GM23338 (cell line): ENCODE measurements around the gene HMOX2.

Source experiments
- EZH2 ChIP-seq: fragments of 200-600 bp; sonication (generic); IDR thresholded peaks from one replicate; pipeline ENCODE4 v1.8.0; 2017; ENCODE audit warnings: antibody characterized with exemption, mild to moderate bottlenecking, low read depth; ENCODE audit not compliant: unreplicated experiment
- EZH2phosphoT487 ChIP-seq: fragments of 200-600 bp; sonication (generic); IDR thresholded peaks from one replicate; pipeline ENCODE4 v1.8.1; 2018; ENCODE audit warnings: antibody characterized with exemption; ENCODE audit not compliant: unreplicated experiment
- JUNB ChIP-seq: IDR thresholded peaks from one replicate; pipeline ENCODE4 v1.6.1; 2016; ENCODE audit warnings: antibody characterized with exemption; ENCODE audit not compliant: unreplicated experiment
- NANOG ChIP-seq: IDR thresholded peaks from 2 replicates; pipeline ENCODE4 v1.6.1; 2016; ENCODE audit warnings: antibody characterized with exemption, borderline replicate concordance
- POLR2AphosphoS5 ChIP-seq: IDR thresholded peaks from 2 replicates; pipeline ENCODE4 v1.6.1; 2016; ENCODE audit warnings: antibody characterized with exemption, low read depth
- ZNF331 ChIP-seq: fragments of 250-450 bp; sonication (Bioruptor Pico); IDR thresholded peaks from 2 replicates; pipeline ENCODE4 v1.5.0; 2020; ENCODE audit warnings: low read depth, mild to moderate bottlenecking, moderate library complexity
- TF ChIP-seq, protein P1 (sequence below), 2 experiments: fragments of 200-600 bp in 1 of 2; sonication (generic) in 1 of 2; conservative IDR thresholded peaks; 2 replicates each; pipeline versions ENCODE4 v1.5.1 to v1.6.1; 2016 to 2017; ENCODE audit warnings: antibody characterized with exemption in 2 of 2, low read depth in 2 of 2, mild to moderate bottlenecking in 2 of 2, moderate library complexity in 1 of 2
- TF ChIP-seq, protein P2 (sequence below): IDR thresholded peaks from 2 replicates; pipeline ENCODE4 v1.6.1; 2016; ENCODE audit warnings: antibody characterized with exemption
- TF ChIP-seq, protein P3 (sequence below): IDR thresholded peaks from one replicate; pipeline ENCODE4 v1.6.1; 2018; ENCODE audit warnings: antibody characterized with exemption; ENCODE audit not compliant: unreplicated experiment

DNA sequence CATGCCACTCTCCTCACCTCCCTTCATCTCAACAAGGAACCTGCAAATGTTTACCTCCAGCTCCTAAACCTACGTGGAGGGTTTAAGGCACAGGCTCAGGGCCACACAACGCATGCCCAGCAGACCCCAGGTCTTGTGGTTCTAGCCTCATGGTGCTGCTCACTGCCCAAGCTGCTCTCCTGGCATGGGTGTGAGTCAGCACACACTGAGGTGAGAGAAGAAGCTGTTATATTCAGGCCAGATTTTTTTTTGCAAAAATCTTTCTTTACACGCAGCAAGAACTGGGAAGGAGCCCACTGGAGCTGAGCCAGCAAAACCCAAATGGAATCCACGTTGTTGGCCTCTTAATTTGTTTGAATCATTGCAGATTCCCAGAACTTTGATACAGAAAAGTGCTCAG lies 74.4 kb downstream of the HMOX2 start:
- TF ChIP-seq, protein P1, sequence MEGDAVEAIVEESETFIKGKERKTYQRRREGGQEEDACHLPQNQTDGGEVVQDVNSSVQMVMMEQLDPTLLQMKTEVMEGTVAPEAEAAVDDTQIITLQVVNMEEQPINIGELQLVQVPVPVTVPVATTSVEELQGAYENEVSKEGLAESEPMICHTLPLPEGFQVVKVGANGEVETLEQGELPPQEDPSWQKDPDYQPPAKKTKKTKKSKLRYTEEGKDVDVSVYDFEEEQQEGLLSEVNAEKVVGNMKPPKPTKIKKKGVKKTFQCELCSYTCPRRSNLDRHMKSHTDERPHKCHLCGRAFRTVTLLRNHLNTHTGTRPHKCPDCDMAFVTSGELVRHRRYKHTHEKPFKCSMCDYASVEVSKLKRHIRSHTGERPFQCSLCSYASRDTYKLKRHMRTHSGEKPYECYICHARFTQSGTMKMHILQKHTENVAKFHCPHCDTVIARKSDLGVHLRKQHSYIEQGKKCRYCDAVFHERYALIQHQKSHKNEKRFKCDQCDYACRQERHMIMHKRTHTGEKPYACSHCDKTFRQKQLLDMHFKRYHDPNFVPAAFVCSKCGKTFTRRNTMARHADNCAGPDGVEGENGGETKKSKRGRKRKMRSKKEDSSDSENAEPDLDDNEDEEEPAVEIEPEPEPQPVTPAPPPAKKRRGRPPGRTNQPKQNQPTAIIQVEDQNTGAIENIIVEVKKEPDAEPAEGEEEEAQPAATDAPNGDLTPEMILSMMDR (conservative IDR thresholded peaks at IDR 0.05; ENCODE audit: low read depth in 2 of 2), result no peak
- TF ChIP-seq EZH2, result no peak
- no peak for TF ChIP-seq POLR2AphosphoS5
- TF ChIP-seq EZH2phosphoT487, result no peak
- TF ChIP-seq JUNB, result no peak
- TF ChIP-seq, protein P2, sequence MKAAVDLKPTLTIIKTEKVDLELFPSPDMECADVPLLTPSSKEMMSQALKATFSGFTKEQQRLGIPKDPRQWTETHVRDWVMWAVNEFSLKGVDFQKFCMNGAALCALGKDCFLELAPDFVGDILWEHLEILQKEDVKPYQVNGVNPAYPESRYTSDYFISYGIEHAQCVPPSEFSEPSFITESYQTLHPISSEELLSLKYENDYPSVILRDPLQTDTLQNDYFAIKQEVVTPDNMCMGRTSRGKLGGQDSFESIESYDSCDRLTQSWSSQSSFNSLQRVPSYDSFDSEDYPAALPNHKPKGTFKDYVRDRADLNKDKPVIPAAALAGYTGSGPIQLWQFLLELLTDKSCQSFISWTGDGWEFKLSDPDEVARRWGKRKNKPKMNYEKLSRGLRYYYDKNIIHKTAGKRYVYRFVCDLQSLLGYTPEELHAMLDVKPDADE, result no peak
- TF ChIP-seq, protein P3, sequence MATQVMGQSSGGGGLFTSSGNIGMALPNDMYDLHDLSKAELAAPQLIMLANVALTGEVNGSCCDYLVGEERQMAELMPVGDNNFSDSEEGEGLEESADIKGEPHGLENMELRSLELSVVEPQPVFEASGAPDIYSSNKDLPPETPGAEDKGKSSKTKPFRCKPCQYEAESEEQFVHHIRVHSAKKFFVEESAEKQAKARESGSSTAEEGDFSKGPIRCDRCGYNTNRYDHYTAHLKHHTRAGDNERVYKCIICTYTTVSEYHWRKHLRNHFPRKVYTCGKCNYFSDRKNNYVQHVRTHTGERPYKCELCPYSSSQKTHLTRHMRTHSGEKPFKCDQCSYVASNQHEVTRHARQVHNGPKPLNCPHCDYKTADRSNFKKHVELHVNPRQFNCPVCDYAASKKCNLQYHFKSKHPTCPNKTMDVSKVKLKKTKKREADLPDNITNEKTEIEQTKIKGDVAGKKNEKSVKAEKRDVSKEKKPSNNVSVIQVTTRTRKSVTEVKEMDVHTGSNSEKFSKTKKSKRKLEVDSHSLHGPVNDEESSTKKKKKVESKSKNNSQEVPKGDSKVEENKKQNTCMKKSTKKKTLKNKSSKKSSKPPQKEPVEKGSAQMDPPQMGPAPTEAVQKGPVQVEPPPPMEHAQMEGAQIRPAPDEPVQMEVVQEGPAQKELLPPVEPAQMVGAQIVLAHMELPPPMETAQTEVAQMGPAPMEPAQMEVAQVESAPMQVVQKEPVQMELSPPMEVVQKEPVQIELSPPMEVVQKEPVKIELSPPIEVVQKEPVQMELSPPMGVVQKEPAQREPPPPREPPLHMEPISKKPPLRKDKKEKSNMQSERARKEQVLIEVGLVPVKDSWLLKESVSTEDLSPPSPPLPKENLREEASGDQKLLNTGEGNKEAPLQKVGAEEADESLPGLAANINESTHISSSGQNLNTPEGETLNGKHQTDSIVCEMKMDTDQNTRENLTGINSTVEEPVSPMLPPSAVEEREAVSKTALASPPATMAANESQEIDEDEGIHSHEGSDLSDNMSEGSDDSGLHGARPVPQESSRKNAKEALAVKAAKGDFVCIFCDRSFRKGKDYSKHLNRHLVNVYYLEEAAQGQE, result no peak
- no peak for TF ChIP-seq NANOG
- TF ChIP-seq ZNF331 (CRISPR knock-in tag), result no peak
